ENCODE results near the gene RNF5. TPM values are rescaled to one million over a fixed set of nuclear protein-coding genes. Genes with fewer than 3 reads are reported as not detected.
"Not testable (repeated sequence)": the region's sequence is repeated elsewhere in the genome, so short reads cannot be mapped to it uniquely, and the experiment has no call there.

Gene RNF5
- total RNA-seq, 1 donor from 2014 or later: 39.7 TPM

GRCh38 chr6:32132110-32132509 lies 46.1 kb upstream of the RNF5 start:
- no peaks in the 10 kb centered on the region for H3K27me3 Mint-ChIP-seq
- TF ChIP-seq CTCF (IDR thresholded peaks at IDR 0.05): no peak
- DNase-seq (no peak), ATAC-seq (ENCODE audit: low read depth) (no peak)
- H3K4me3 Mint-ChIP-seq: no peak overlapping the region
- CTCF ChIA-PET: no interaction called here
- no peaks in the 10 kb centered on the region for H3K9me3 Mint-ChIP-seq
- H3K4me1 Mint-ChIP-seq: peaks cover 32% of the 10 kb centered on the region
- H3K27ac Mint-ChIP-seq: no peak overlapping the region
- intact Hi-C loops (cut with micrococcal nuclease): no loop called here
- POLR2A ChIA-PET: no interaction called here
- peaks cover 13% of the 10 kb centered on the region for H3K36me3 Mint-ChIP-seq (ENCODE audit: low read depth)

GRCh38 chr6:32133786-32134185 lies 44.4 kb upstream of the RNF5 start:
- intact Hi-C loops (cut with micrococcal nuclease): no loop called here
- POLR2A ChIA-PET: no interaction called here
- ATAC-seq (ENCODE audit: low read depth) (no peak), DNase-seq (no peak)
- TF ChIP-seq CTCF (IDR thresholded peaks at IDR 0.05): no peak
- peaks cover 16% of the 10 kb centered on the region for H3K4me1 Mint-ChIP-seq
- no peak overlapping the region for H3K27ac Mint-ChIP-seq
- H3K27me3 Mint-ChIP-seq: no peaks in the 10 kb centered on the region
- H3K9me3 Mint-ChIP-seq: no peaks in the 10 kb centered on the region
- CTCF ChIA-PET: no interaction called here
- H3K4me3 Mint-ChIP-seq: no peak overlapping the region
- H3K36me3 Mint-ChIP-seq (ENCODE audit: low read depth): peaks cover 1% of the 10 kb centered on the region

GRCh38 chr6:32137454-32137853 lies 40.8 kb upstream of the RNF5 start:
- DNase-seq (no peak), ATAC-seq (ENCODE audit: low read depth) (no peak)
- Mint-ChIP-seq H3K36me3 (ENCODE audit: low read depth) (no peaks in the 10 kb centered on the region), H3K4me1 (no peaks in the 10 kb centered on the region), H3K9me3 (no peaks in the 10 kb centered on the region), H3K27me3 (peaks cover 9% of the 10 kb centered on the region), H3K27ac (no peak overlapping the region), H3K4me3 (no peak overlapping the region)
- intact Hi-C loops (cut with micrococcal nuclease): no loop called here
- POLR2A ChIA-PET: no interaction called here
- no peak for TF ChIP-seq CTCF (IDR thresholded peaks at IDR 0.05)
- CTCF ChIA-PET: no interaction called here

- Mint-ChIP-seq H3K4me1 (no peaks in the 10 kb centered on the region), H3K9me3 (no peaks in the 10 kb centered on the region), H3K36me3 (ENCODE audit: low read depth) (no peaks in the 10 kb centered on the region), H3K27me3 (peaks cover 9% of the 10 kb centered on the region), H3K27ac (no peak overlapping the region), H3K4me3 (no peak overlapping the region)
- ChIA-PET POLR2A (no interaction called here), CTCF (no interaction called here)
- no peak for TF ChIP-seq CTCF (IDR thresholded peaks at IDR 0.05)
- ATAC-seq (ENCODE audit: low read depth): no peak
- no peak for DNase-seq
- intact Hi-C loops (cut with micrococcal nuclease): no loop called here
Observed at GRCh38 chr6:32139590-32139989, 38.6 kb upstream of the RNF5 start.

- Mint-ChIP-seq H3K9me3 (no peaks in the 10 kb centered on the region), H3K27me3 (peaks cover 9% of the 10 kb centered on the region), H3K4me1 (no peaks in the 10 kb centered on the region), H3K36me3 (ENCODE audit: low read depth) (no peaks in the 10 kb centered on the region), H3K4me3 (no peak overlapping the region), H3K27ac (no peak overlapping the region)
- POLR2A ChIA-PET: interaction anchor here (0.5 kb wide), 1 partner anchor 42 kb away, joined by 3 read pairs; no protein-coding TSS in a partner anchor
- no peak for ATAC-seq (ENCODE audit: low read depth)
- intact Hi-C loops (cut with micrococcal nuclease): no loop called here
- no peak for DNase-seq
- TF ChIP-seq CTCF (IDR thresholded peaks at IDR 0.05): no peak
- CTCF ChIA-PET: no interaction called here
Observed at GRCh38 chr6:32140420-32141046, 37.7 kb upstream of the RNF5 start.

GRCh38 chr6:32144238-32144637 lies 34.0 kb upstream of the RNF5 start:
- DNase-seq; CTCF ChIA-PET; ATAC-seq (ENCODE audit: low read depth); H3K4me3 Mint-ChIP-seq; intact Hi-C loops (cut with micrococcal nuclease); H3K9me3 Mint-ChIP-seq; H3K36me3 Mint-ChIP-seq (ENCODE audit: low read depth); H3K27ac Mint-ChIP-seq: not testable (repeated sequence)
- peaks cover 38% of the 10 kb centered on the region for H3K27me3 Mint-ChIP-seq
- H3K4me1 Mint-ChIP-seq: peaks cover 13% of the 10 kb centered on the region
- POLR2A ChIA-PET: interaction anchor here (0.7 kb wide), 1 partner anchor 31 kb away, joined by 3 read pairs; no protein-coding TSS in a partner anchor

All from activated B cell treated with CpG ODN at 0.5 μM for 24 hours (primary cell).